ENCODE data around the gene SETD1A. TPM values are rescaled to one million over a fixed set of nuclear protein-coding genes. Genes with fewer than 3 reads are reported as not detected.

The SETD1A gene
- total RNA-seq, 2 donors from 2014 or later, result 12.2 to 15.0 TPM

DNA sequence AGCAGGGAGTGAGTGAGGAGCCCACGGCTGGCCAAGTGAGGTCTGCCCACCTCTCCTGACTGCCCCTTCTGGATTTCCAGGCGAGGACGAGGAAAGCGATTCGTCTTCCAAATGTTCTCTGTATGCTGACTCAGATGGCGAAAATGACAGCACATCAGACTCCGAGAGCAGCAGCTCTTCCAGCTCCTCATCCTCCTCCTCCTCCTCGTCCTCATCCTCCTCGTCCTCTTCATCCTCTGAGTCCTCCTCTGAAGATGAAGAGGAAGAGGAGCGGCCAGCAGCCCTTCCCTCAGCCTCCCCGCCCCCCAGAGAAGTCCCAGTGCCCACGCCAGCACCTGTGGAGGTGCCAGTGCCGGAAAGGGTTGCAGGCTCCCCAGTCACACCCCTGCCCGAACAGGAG lies 13.7 kb downstream of the SETD1A start:
- ATAC-seq, result no peak
- intact Hi-C loops (cut with DNase I, micrococcal nuclease), result loop anchor here in 1 of 2 donors (10.0 kb wide), 1 partner anchor 894 kb away; no protein-coding TSS in a partner anchor
- no peak for DNase-seq

GRCh38 chr16:30972872-30973271 lies 15.3 kb downstream of the SETD1A start:
- DNase-seq (no peak), ATAC-seq (no peak)
- intact Hi-C loops (cut with DNase I, micrococcal nuclease), result loop anchor here in 1 of 2 donors (10.0 kb wide), 1 partner anchor 892 kb away; no protein-coding TSS in a partner anchor

DNA sequence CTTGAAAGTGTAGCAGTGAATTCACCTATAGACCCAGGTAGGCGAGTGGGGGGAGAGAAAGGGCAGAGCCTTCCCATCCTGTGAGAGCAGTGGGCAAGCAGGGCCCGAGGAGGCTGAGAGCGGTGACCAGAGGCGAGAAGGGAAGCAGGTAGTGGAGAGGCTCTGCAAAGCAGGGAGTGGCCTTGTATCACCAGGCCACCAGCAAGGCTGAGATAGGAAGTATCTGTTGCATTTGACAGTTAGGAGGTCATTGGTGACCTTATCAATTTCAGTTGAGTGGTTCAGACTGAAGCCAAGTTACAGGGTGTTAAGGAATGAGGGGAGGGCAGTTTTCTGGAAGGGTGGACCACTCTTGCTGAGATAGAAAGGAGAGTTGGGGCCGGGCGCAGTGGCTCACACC lies 16.8 kb downstream of the SETD1A start:
- ATAC-seq (no peak), DNase-seq (no peak)
- intact Hi-C loops (cut with DNase I, micrococcal nuclease), result loop anchor here in 1 of 2 donors (10.0 kb wide), 1 partner anchor 890 kb away; no protein-coding TSS in a partner anchor

DNA sequence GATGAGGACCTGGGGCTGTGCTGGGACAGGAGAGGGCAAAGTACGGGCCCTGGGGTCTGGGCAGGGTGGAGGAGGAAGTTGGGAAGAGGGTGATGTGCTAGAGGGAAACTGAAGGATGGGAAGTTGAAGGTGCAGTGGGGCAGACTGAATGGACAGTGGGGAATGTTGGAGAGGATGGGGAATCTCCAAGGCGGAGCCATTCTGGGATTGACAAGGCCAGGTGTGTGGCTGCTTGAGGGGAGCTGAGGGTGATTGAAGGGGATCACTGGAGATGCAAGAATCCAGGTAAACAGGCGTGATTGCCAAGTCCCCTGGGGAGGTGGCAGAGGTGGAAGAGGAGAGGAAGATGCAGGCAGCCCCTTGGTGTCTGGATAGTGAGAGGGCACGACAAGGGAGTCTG lies 18.9 kb downstream of the SETD1A start:
- no peak for DNase-seq
- intact Hi-C loops (cut with DNase I, micrococcal nuclease), result loop anchor here in 1 of 2 donors (10.0 kb wide), 1 partner anchor 888 kb away; no protein-coding TSS in a partner anchor
- peak; percentile 77 for ATAC-seq

- ATAC-seq, result no peak
- intact Hi-C loops (cut with DNase I, micrococcal nuclease), result loop anchor here in 1 of 2 donors (10.0 kb wide), 1 partner anchor 887 kb away; no protein-coding TSS in a partner anchor
- no peak for DNase-seq
Measured at GRCh38 chr16:30977502-30977901, 19.9 kb downstream of the SETD1A start.

- ATAC-seq (no peak), DNase-seq (no peak)
- intact Hi-C loops (cut with DNase I, micrococcal nuclease), result loop anchor here in 1 of 2 donors (10.0 kb wide), 2 partner anchors 165 to 885 kb away; no protein-coding TSS in a partner anchor
Measured at GRCh38 chr16:30979170-30980022, 21.8 kb downstream of the SETD1A start.

DNA sequence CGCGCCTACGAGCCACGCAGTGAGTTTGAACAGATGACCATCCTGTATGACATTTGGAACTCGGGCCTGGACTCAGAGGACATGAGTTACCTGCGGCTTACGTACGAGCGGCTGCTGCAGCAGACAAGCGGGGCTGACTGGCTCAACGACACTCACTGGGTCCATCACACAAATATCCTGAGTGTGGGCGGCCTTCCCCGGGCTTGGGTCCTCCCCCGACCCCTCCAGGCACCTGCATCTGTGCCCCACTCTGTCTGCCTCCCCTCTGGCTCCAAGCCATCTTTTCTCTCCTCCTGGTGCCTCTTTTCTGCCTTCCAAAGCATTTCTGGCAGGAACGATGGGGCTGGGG lies 22.4 kb downstream of the SETD1A start:
- intact Hi-C loops (cut with DNase I, micrococcal nuclease), result loop anchor here in 1 of 2 donors (10.0 kb wide), 1 partner anchor 165 kb away; no protein-coding TSS in a partner anchor
- ATAC-seq (no peak), DNase-seq (no peak)

GRCh38 chr16:30980434-30980833 lies 22.9 kb downstream of the SETD1A start:
- no peak for ATAC-seq
- intact Hi-C loops (cut with DNase I, micrococcal nuclease), result loop anchor here in 1 of 2 donors (10.0 kb wide), 1 partner anchor 164 kb away; no protein-coding TSS in a partner anchor

DNA sequence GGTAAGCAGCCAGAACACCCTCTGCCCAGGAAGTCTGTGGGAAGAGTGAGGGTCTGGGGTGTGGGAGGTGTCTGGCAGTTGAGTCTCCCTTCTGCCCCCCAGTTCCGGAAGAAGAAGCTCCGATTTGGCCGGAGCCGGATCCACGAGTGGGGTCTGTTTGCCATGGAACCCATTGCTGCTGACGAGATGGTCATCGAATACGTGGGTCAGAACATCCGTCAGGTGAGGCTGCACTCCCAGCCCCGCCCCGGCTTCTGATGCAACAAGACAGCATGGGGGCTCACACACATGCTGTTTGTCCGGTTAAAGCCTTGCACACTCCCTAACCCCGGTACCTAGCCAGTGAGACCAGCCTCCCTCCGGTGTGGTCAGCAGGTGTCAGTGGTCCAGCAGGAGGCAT lies 23.4 kb downstream of the SETD1A start:
- ATAC-seq (no peak), DNase-seq (no peak)
- intact Hi-C loops (cut with DNase I, micrococcal nuclease), result loop anchor here in 1 of 2 donors (10.0 kb wide), 1 partner anchor 164 kb away; no protein-coding TSS in a partner anchor

More at GRCh38 chr16:30980434-30980833, 22.9 kb downstream of the SETD1A start:
- DNase-seq, result no peak

- intact Hi-C loops (cut with DNase I, micrococcal nuclease), result loop anchor here in 1 of 2 donors (10.0 kb wide), 1 partner anchor 162 kb away; no protein-coding TSS in a partner anchor
- no peak for DNase-seq
- ATAC-seq, result no peak
Measured at GRCh38 chr16:30982548-30983288, 25.2 kb downstream of the SETD1A start.

- intact Hi-C loops (cut with DNase I, micrococcal nuclease), result loop anchor here in 1 of 2 donors (10.0 kb wide), 1 partner anchor 161 kb away; no protein-coding TSS in a partner anchor
- ATAC-seq (no peak), DNase-seq (no peak)
Measured at GRCh38 chr16:30983289-30983889, 25.8 kb downstream of the SETD1A start.

DNA sequence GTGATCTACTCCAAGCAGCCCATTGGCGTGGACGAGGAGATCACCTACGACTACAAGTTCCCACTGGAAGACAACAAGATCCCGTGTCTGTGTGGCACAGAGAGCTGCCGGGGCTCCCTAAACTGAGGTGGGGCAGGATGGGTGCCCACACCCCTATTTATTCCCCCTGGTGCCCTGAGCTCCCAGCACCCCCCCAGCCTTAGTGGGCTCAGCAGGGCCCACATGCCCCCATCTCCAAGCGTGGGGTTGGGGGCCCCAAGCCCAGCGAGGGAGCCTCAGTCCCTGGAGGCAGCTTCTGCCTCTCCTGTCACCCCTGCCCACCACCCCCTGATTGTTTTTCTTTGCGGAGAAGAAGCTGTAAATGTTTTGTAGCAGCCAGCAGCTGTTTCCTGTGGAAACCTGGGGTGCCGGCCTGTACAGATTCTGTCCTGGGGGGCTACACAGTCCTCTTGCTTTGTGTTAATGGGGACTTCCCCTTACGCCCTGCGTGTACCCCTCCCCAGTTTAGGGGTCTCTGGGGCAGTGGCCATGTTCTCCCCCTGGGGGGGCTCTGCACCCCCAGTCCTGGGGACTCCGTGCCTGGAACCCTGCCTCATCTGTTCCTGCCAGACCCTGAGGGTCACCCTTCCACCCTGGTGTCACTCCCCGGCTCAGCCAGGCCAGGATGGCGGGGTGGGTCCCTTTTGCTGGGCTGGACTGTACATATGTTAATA lies 26.5 kb downstream of the SETD1A start:
- ATAC-seq (no peak), DNase-seq (no peak)
- intact Hi-C loops (cut with DNase I, micrococcal nuclease), result loop anchor here in 1 of 2 donors (10.0 kb wide), 1 partner anchor 161 kb away; no protein-coding TSS in a partner anchor

- peak; percentile 88 to 94 for DNase-seq
- peak; percentile 89 for ATAC-seq
- intact Hi-C loops (cut with DNase I, micrococcal nuclease), result loop anchor here in 1 of 2 donors (5.0 to 10.0 kb wide), 2 partner anchors 160 to 457 kb away; partner anchors contain the start of gene ZNF843
Measured at GRCh38 chr16:30984669-30985400, 27.3 kb downstream of the SETD1A start, which contains the start of gene HSD3B7. Gene HSD3B7, plus strand, starts transcription at chr16:30985207. Its CDS starts 452 bp downstream, at chr16:30985659.

DNA sequence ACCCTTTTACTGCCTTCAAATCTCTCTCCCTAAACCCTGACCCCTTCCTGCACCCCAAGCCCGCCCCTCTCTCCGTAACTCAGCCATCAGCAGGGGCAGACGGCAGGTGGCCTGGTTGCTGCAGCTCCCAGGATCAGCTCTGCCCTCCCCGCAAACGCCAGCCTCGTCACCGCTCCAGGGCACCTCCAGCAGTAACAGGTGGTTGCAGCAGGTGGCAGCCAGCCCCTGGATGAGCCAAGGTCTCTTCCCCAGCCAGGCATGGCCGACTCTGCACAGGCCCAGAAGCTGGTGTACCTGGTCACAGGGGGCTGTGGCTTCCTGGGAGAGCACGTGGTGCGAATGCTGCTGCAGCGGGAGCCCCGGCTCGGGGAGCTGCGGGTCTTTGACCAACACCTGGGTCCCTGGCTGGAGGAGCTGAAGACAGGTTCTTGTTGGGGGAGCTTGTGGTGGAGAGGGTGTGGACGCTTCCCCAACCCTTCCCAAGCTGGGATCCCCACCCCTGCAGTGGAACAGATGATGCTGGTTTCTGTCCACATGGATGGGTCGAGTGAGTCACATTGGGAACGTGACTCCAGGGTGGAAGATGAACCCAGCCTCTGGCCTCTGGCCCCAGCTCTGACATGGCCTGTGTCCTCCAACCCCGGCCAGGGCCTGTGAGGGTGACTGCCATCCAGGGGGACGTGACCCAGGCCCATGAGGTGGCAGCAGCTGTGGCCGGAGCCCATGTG lies 28.0 kb downstream of the SETD1A start:
- intact Hi-C loops (cut with DNase I, micrococcal nuclease), result loop anchor here in 1 of 2 donors (5.0 to 10.0 kb wide), 2 partner anchors 159 to 457 kb away; partner anchors contain the start of gene ZNF843
- DNase-seq, result peak; percentile 78 to 79
- peak; percentile 93 for ATAC-seq

- ATAC-seq (no peak), DNase-seq (no peak)
- intact Hi-C loops (cut with DNase I, micrococcal nuclease), result loop anchor here in 1 of 2 donors (5.0 to 10.0 kb wide), 2 partner anchors 158 to 456 kb away; partner anchors contain the start of gene ZNF843
Measured at GRCh38 chr16:30986129-30986991, 28.8 kb downstream of the SETD1A start.

Data from left colon (tissue), 2 donors.